Measurements from ENCODE around the gene RORC.

DNA sequence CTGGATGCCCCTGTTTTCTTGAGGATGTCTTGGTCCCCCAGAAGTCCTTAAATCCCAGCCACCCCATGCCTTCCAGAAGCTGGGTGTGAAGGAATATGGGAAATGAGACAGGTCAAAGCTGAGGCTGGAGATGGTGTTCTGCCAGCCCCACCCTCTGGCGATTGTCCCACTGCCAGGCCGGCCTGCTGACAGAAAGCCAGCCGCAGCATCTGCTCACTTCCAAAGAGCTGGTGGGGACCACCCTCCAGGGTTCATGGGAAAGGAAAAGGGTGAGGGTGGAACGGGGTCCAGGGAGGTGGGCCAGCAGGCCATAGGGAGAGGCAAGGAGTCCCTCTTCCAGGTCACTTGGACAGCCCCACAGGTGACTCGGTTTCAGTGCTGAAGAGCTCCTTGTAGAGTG, 24.5 kb downstream of the RORC start:
- TF ChIP-seq, protein P1, sequence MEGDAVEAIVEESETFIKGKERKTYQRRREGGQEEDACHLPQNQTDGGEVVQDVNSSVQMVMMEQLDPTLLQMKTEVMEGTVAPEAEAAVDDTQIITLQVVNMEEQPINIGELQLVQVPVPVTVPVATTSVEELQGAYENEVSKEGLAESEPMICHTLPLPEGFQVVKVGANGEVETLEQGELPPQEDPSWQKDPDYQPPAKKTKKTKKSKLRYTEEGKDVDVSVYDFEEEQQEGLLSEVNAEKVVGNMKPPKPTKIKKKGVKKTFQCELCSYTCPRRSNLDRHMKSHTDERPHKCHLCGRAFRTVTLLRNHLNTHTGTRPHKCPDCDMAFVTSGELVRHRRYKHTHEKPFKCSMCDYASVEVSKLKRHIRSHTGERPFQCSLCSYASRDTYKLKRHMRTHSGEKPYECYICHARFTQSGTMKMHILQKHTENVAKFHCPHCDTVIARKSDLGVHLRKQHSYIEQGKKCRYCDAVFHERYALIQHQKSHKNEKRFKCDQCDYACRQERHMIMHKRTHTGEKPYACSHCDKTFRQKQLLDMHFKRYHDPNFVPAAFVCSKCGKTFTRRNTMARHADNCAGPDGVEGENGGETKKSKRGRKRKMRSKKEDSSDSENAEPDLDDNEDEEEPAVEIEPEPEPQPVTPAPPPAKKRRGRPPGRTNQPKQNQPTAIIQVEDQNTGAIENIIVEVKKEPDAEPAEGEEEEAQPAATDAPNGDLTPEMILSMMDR (IDR thresholded peaks at IDR 0.05): no peak
- TF ChIP-seq NFIC (IDR thresholded peaks at IDR 0.05; ENCODE audit: borderline replicate concordance) (no peak), RFX5 (IDR thresholded peaks at IDR 0.05; ENCODE audit: low read length) (no peak), ZBTB33 (IDR thresholded peaks at IDR 0.05; ENCODE audit: borderline replicate concordance, low read depth) (no peak), POLR2AphosphoS5 (IDR thresholded peaks at IDR 0.05; ENCODE audit: low read depth, low read length) (no peak), MXI1 (IDR thresholded peaks at IDR 0.05; ENCODE audit: low read depth, low read length) (no peak), YY1 (IDR thresholded peaks at IDR 0.05; ENCODE audit: low read depth) (no peak), FOXJ3 (CRISPR knock-in tag; IDR thresholded peaks at IDR 0.05) (no peak), FOSL2 (IDR thresholded peaks at IDR 0.05; ENCODE audit: borderline replicate concordance, low read depth) (no peak)
- TF ChIP-seq, protein P2, sequence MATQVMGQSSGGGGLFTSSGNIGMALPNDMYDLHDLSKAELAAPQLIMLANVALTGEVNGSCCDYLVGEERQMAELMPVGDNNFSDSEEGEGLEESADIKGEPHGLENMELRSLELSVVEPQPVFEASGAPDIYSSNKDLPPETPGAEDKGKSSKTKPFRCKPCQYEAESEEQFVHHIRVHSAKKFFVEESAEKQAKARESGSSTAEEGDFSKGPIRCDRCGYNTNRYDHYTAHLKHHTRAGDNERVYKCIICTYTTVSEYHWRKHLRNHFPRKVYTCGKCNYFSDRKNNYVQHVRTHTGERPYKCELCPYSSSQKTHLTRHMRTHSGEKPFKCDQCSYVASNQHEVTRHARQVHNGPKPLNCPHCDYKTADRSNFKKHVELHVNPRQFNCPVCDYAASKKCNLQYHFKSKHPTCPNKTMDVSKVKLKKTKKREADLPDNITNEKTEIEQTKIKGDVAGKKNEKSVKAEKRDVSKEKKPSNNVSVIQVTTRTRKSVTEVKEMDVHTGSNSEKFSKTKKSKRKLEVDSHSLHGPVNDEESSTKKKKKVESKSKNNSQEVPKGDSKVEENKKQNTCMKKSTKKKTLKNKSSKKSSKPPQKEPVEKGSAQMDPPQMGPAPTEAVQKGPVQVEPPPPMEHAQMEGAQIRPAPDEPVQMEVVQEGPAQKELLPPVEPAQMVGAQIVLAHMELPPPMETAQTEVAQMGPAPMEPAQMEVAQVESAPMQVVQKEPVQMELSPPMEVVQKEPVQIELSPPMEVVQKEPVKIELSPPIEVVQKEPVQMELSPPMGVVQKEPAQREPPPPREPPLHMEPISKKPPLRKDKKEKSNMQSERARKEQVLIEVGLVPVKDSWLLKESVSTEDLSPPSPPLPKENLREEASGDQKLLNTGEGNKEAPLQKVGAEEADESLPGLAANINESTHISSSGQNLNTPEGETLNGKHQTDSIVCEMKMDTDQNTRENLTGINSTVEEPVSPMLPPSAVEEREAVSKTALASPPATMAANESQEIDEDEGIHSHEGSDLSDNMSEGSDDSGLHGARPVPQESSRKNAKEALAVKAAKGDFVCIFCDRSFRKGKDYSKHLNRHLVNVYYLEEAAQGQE (IDR thresholded peaks at IDR 0.05; ENCODE audit: low read depth, low read length): no peak
- TF ChIP-seq, protein P3, sequence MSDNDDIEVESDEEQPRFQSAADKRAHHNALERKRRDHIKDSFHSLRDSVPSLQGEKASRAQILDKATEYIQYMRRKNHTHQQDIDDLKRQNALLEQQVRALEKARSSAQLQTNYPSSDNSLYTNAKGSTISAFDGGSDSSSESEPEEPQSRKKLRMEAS (IDR thresholded peaks at IDR 0.05; ENCODE audit: low read depth): no peak

Data from SK-N-SH (cell line).